Thyroid gland (tissue), 4 donors: ENCODE results near the gene FOXRED2. TPM values are rescaled to one million over a fixed set of nuclear protein-coding genes. Genes with fewer than 3 reads are reported as not detected.
A peak's percentile ranks its signal among the peaks of the same experiment; 100 is the strongest.

Experiments used
- DNase-seq, 2 donors: peaks; one replicate each; pipeline ENCODE4 v3.0.0-alpha.2; 2019
- H3K27ac ChIP-seq, 3 donors: fragments of 200-600 bp; sonication (generic); 1 replicate in 2 of 3; 2 replicates in 1 of 3; pipeline ENCODE4 v1.5.1; 2016 to 2019; ENCODE audit warnings: mild to moderate bottlenecking in 1 of 3, moderate library complexity in 1 of 3
- H3K27me3 ChIP-seq: fragments of 200-600 bp; sonication (generic); one replicate; pipeline ENCODE4 v1.5.1; 2019
- H3K36me3 ChIP-seq, 2 donors: fragments of 200-600 bp; sonication (generic); one replicate each; pipeline ENCODE4 v1.5.1; 2016 to 2019
- H3K4me1 ChIP-seq, 2 donors: fragments of 200-600 bp; sonication (generic); one replicate each; pipeline ENCODE4 v1.5.1; 2017 to 2019
- H3K4me3 ChIP-seq, 3 donors: fragments of 200-600 bp; sonication (generic); replicated peaks in 1 of 3; 1 replicate in 2 of 3; 2 replicates in 1 of 3; pipeline ENCODE4 v1.5.1; 2016; ENCODE audit warnings: mild to moderate bottlenecking in 1 of 3
- H3K9me3 ChIP-seq: fragments of 200-600 bp; sonication (generic); one replicate; pipeline ENCODE4 v1.5.1; 2017
- CTCF ChIP-seq, 6 experiments: fragments of 200-600 bp in 3 of 6; fragments of 450-650 bp in 3 of 6; sonication (generic) in 3 of 6; IDR thresholded peaks; one replicate each; pipeline ENCODE4 v1.5.1; 2016 to 2019; ENCODE audit warnings: antibody characterized with exemption in 6 of 6, mild to moderate bottlenecking in 2 of 6, inconsistent platforms in 1 of 6, moderate library complexity in 1 of 6
- POLR2A ChIP-seq, 2 donors: fragments of 450-650 bp; IDR thresholded peaks; one replicate each; pipeline ENCODE4 v1.6.1; 2017; ENCODE audit warnings: antibody characterized with exemption in 2 of 2, mild to moderate bottlenecking in 2 of 2, moderate library complexity in 1 of 2
- WGBS, 2 donors: methylation state at CpG; one replicate each; pipeline ENCODE4 v1.1.5; 2017; 5-methylcytosine and 5-hydroxymethylcytosine counted together
- intact Hi-C: fragments of 100-400 bp; cut with DNase I; formaldehyde crosslinking; loops from one replicate; pipeline ENCODE4 v1.15.1; 2023
- total RNA-seq, 4 donors: library from RNA; depleted of rRNA; stranded (reverse); fragments of >200 nt; gene quantifications; one replicate each; pipeline ENCODE4 v1.2.3, GENCODE V29; 2016

The FOXRED2 gene
- 10 to 100 TPM in 2 of 4 donors, 1 to 10 TPM in 2; 5.9 to 12.8 (median 9.4) TPM for total RNA-seq

- TF ChIP-seq POLR2A (IDR thresholded peaks at IDR 0.05) = peak in 1 of 2 donors; percentile 91
- TF ChIP-seq CTCF (IDR thresholded peaks at IDR 0.05) = no peak
- H3K27ac ChIP-seq = peak within 1 kb of the TSS; percentile 59 to 73 (median 62)
- H3K4me1 ChIP-seq = peaks cover 6 to 15% of the 10 kb centered on the region in 2 donors
- peak within 1 kb of the TSS in 2 of 3 donors; percentile 25 to 41 for H3K4me3 ChIP-seq
- H3K36me3 ChIP-seq = peaks cover 12 to 15% of the 10 kb centered on the region in 2 donors
- no peaks in the 10 kb centered on the region for H3K27me3 ChIP-seq
- DNase-seq = peak; percentile 89 to 91
- 41 to 42% methylated on average over 12 to 13 of the region's 75 CpGs for WGBS, 2 donors
- intact Hi-C loops = no loop called here
- H3K9me3 ChIP-seq = no peaks in the 10 kb centered on the region
These were observed at the start of gene FOXRED2 for GRCh38 chr22:36506637-36507517. TSS of gene FOXRED2 (minus strand) at chr22:36507040. CDS start at chr22:36506422, 618 bp downstream.

- Histone ChIP-seq H3K27ac (no peak overlapping the region), H3K4me1 (no peaks in the 10 kb centered on the region), H3K27me3 (no peaks in the 10 kb centered on the region), H3K9me3 (no peaks in the 10 kb centered on the region), H3K4me3 (no peak overlapping the region), H3K36me3 (no peaks in the 10 kb centered on the region)
- 63 to 86% methylated on average over 4 to 5 of the region's 5 CpGs for WGBS, 2 donors
- intact Hi-C loops = no loop called here
- DNase-seq = no peak
- TF ChIP-seq POLR2A (IDR thresholded peaks at IDR 0.05) = no peak
- no peak for TF ChIP-seq CTCF (IDR thresholded peaks at IDR 0.05)
These were observed 47.3 kb upstream of the FOXRED2 start for GRCh38 chr22:36554098-36554497.

GRCh38 chr22:36552289-36552688, 45.4 kb upstream of the FOXRED2 start:
- H3K36me3 ChIP-seq = no peaks in the 10 kb centered on the region
- H3K4me1 ChIP-seq = no peaks in the 10 kb centered on the region
- no peak for DNase-seq
- TF ChIP-seq POLR2A (IDR thresholded peaks at IDR 0.05) (no peak), CTCF (IDR thresholded peaks at IDR 0.05) (no peak)
- intact Hi-C loops = no loop called here
- H3K4me3 ChIP-seq = no peak overlapping the region
- no peaks in the 10 kb centered on the region for H3K9me3 ChIP-seq
- no peaks in the 10 kb centered on the region for H3K27me3 ChIP-seq
- H3K27ac ChIP-seq = no peak overlapping the region
- WGBS, 2 donors = 32 to 44% methylated on average over 1 of the region's 1 CpG

- no peak overlapping the region for H3K4me3 ChIP-seq
- no peak overlapping the region for H3K27ac ChIP-seq
- no peaks in the 10 kb centered on the region for H3K27me3 ChIP-seq
- 66 to 70% methylated on average over 11 to 13 of the region's 13 CpGs for WGBS, 2 donors
- DNase-seq = no peak
- H3K4me1 ChIP-seq = no peaks in the 10 kb centered on the region
- intact Hi-C loops = no loop called here
- H3K9me3 ChIP-seq = no peaks in the 10 kb centered on the region
- TF ChIP-seq POLR2A (IDR thresholded peaks at IDR 0.05) = no peak
- no peak for TF ChIP-seq CTCF (IDR thresholded peaks at IDR 0.05)
- H3K36me3 ChIP-seq = no peaks in the 10 kb centered on the region
These were observed 44.1 kb upstream of the FOXRED2 start for GRCh38 chr22:36550701-36551495.
